SJSA1 (cell line): ENCODE results near the gene PTAFR. TPM values are rescaled to one million over a fixed set of nuclear protein-coding genes. Genes with fewer than 3 reads are reported as not detected.

Experiments
- DNase-seq, 2 experiments: peaks; one replicate each; pipeline ENCODE4 v3.0.0-alpha.2; 2015 to 2020; ENCODE audit warnings: low spot score in 2 of 2, low read depth in 1 of 2
- H3K27ac ChIP-seq: fragments of 250-450 bp; sonication (Bioruptor Pico); 2 replicates; pipeline ENCODE4 v1.5.1; 2020; ENCODE audit warnings: mild to moderate bottlenecking, moderate library complexity
- H3K27me3 ChIP-seq: fragments of 250-450 bp; sonication (Bioruptor Pico); replicated peaks from 2 replicates; pipeline ENCODE4 v1.5.1; 2020; ENCODE audit warnings: mild to moderate bottlenecking, moderate library complexity
- H3K36me3 ChIP-seq: fragments of 250-450 bp; sonication (Bioruptor Pico); 2 replicates; pipeline ENCODE4 v1.5.1; 2020; ENCODE audit warnings: mild to moderate bottlenecking
- H3K4me1 ChIP-seq: fragments of 250-450 bp; sonication (Bioruptor Pico); replicated peaks from 2 replicates; pipeline ENCODE4 v1.6.1; 2021; ENCODE audit warnings: mild to moderate bottlenecking
- H3K4me3 ChIP-seq: fragments of 250-450 bp; sonication (Bioruptor Pico); 2 replicates; pipeline ENCODE4 v1.5.1; 2020; ENCODE audit warnings: mild to moderate bottlenecking
- H3K9me3 ChIP-seq: fragments of 250-450 bp; sonication (Bioruptor Pico); replicated peaks from 2 replicates; pipeline ENCODE4 v1.5.1; 2020; ENCODE audit warnings: mild to moderate bottlenecking
- total RNA-seq: library from RNA; depleted of rRNA; stranded (reverse); fragments of >200 nt; shearing (Covaris generic); gene quantifications from 2 replicates; pipeline ENCODE4 v1.2.3, GENCODE V29; 2014

PTAFR gene
- total RNA-seq, 1 experiment from 2014 or later = 0.74 TPM

- Histone ChIP-seq H3K4me3 (no peak overlapping the region), H3K36me3 (no peaks in the 10 kb centered on the region), H3K4me1 (peaks cover 14% of the 10 kb centered on the region), H3K27me3 (no peaks in the 10 kb centered on the region), H3K9me3 (no peaks in the 10 kb centered on the region), H3K27ac (no peak overlapping the region)
- DNase-seq = no peak
Observed at GRCh38 chr1:28130901-28131300, 45.6 kb downstream of the PTAFR start.

DNA sequence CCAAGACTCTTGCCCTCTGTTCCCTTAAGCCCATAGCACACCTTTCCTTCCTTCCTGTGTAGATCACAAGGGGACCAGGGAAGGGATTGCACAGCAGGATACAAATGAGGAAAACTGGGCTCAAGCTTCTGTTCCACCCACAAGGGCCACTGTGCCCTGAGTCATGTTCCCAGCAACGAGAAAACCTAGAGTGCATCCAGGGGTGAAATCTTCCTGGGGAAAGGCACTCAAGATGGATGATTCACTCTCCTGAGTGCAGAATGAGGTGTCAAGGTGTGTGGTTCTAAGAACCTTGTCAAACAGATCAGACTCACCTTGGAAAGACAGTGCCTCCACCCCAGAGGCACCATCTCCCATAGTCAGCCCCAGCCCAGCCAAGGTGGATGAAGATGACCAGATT, 47.3 kb downstream of the PTAFR start:
- Histone ChIP-seq H3K4me1 (peaks cover 13% of the 10 kb centered on the region), H3K9me3 (no peaks in the 10 kb centered on the region), H3K4me3 (no peak overlapping the region), H3K27me3 (no peaks in the 10 kb centered on the region), H3K27ac (no peak overlapping the region), H3K36me3 (no peaks in the 10 kb centered on the region)
- no peak for DNase-seq

- no peaks in the 10 kb centered on the region for H3K27me3 ChIP-seq
- DNase-seq = no peak
- H3K4me1 ChIP-seq = peaks cover 27% of the 10 kb centered on the region
Observed at GRCh38 chr1:28127617-28128257, 48.8 kb downstream of the PTAFR start.

DNA sequence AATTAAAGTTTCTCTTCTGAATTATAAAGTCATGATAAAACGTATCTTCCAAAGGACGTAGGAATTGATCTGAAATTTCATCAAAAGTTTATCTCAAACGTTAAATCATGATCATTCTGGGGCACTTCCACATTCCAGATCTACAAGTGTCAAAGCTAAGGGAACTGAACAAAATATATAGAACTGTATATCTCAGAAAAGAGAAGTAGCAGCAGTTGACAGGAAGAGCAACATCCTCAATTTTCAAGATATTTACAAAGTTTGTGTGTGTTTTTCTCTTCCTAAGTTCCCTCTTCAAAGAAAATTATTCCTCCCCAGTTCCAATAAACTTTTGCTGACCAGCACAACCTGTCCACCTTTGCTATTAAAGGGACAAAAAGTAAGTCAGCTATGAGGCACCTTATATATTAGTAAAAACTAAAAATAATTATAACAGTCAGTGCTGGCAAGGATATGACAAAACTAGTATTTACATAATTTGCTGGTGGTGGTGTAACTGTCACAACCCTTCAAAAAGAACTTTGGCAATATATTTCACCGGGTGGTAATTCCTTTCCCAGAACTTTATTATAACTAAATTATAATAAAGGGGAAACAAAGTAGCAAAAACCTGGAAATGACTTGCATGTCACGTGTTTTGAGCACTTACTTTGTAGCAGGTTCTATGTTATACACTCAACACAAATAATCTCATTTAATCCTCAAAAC, 49.6 kb downstream of the PTAFR start:
- peaks cover 35% of the 10 kb centered on the region for H3K4me1 ChIP-seq
- no peak for DNase-seq
- H3K36me3 ChIP-seq = no peaks in the 10 kb centered on the region
- H3K27ac ChIP-seq = no peak overlapping the region
- no peak overlapping the region for H3K4me3 ChIP-seq
- H3K27me3 ChIP-seq = no peaks in the 10 kb centered on the region
- H3K9me3 ChIP-seq = no peaks in the 10 kb centered on the region

More at GRCh38 chr1:28127617-28128257, 48.8 kb downstream of the PTAFR start:
- Histone ChIP-seq H3K27ac (no peak overlapping the region), H3K9me3 (no peaks in the 10 kb centered on the region), H3K36me3 (no peaks in the 10 kb centered on the region), H3K4me3 (no peak overlapping the region)

GRCh38 chr1:28126212-28126611, 50.3 kb downstream of the PTAFR start:
- Histone ChIP-seq H3K36me3 (no peaks in the 10 kb centered on the region), H3K9me3 (no peaks in the 10 kb centered on the region), H3K4me1 (peaks cover 38% of the 10 kb centered on the region), H3K27me3 (no peaks in the 10 kb centered on the region), H3K27ac (no peak overlapping the region), H3K4me3 (no peak overlapping the region)
- no peak for DNase-seq

DNA sequence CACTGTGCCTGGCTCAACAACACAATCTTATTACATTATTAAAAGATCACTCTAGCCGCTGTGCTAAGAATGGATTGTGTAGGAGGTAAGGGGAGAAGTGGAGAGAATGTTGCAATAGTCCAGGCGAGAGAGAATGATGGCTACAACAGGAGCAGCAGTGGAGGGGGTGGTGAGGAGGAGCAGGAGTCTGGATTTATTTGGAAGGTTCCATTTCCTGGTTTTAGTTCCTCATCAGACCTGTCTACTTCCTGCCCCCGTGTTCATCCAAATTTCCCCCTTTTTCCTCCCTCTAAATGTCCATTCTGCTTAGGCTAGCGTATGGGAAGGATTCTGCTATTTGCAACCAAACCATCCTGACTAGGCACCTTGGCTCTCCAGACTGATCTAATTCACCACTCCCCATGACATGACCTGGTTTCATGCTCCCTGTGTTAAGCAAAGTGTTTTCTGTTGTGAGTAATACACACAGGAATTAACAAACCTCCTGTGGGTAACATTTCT, 53.0 kb downstream of the PTAFR start:
- Histone ChIP-seq H3K36me3 (no peaks in the 10 kb centered on the region), H3K9me3 (no peaks in the 10 kb centered on the region), H3K4me3 (no peak overlapping the region), H3K27me3 (no peaks in the 10 kb centered on the region), H3K4me1 (peaks cover 27% of the 10 kb centered on the region), H3K27ac (peak overlapping the region; percentile 63)
- peak; percentile 68 to 73 for DNase-seq

DNA sequence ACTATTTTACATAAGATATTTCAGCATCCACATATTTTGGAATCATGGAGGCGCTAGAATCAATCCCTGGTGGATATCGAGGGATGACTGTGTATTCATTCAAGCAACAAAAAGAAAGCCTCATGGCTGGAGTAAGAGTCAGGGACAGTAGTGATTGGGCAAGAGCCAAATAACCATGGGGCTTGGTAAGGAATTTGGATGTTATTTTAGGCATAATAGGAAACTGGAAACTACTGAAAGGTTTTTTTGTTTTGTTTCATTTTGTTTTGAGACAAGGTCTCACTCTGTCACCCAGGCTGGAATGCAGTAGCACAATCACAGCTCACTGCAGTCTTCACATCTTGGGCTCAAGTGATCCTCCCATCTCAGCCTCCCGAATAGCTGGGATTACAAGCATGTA, 54.3 kb downstream of the PTAFR start:
- H3K36me3 ChIP-seq = no peaks in the 10 kb centered on the region
- H3K9me3 ChIP-seq = no peaks in the 10 kb centered on the region
- peaks cover 27% of the 10 kb centered on the region for H3K4me1 ChIP-seq
- H3K4me3 ChIP-seq = no peak overlapping the region
- no peaks in the 10 kb centered on the region for H3K27me3 ChIP-seq
- DNase-seq = peak; percentile 64 to 79
- H3K27ac ChIP-seq = peak overlapping the region; percentile 63

- H3K27ac ChIP-seq = no peak overlapping the region
- no peaks in the 10 kb centered on the region for H3K9me3 ChIP-seq
- H3K4me1 ChIP-seq = peaks cover 27% of the 10 kb centered on the region
- no peak overlapping the region for H3K4me3 ChIP-seq
- H3K36me3 ChIP-seq = no peaks in the 10 kb centered on the region
- no peak for DNase-seq
- no peaks in the 10 kb centered on the region for H3K27me3 ChIP-seq
Observed at GRCh38 chr1:28119556-28119955, 56.9 kb downstream of the PTAFR start.

GRCh38 chr1:28118640-28119307, 57.7 kb downstream of the PTAFR start:
- DNase-seq = no peak

DNA sequence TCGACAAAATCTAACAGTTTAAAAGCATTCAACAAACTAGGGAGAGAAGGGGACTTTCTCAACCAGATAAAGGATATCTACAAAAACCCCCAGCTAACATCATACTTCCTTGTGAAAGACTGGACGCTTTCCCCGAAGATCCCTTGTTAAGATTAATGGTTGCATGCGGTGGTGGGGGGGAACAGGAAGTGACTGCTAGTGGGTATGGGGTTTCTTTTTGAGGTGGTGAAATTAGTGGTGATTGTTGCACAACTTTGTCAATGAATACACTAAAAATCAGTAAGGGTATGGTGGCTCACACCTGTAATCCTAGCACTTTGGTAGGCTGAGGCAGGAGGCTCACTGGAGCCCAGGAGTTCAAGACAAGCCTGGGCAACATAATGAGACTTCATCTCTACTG, 61.2 kb downstream of the PTAFR start:
- DNase-seq = no peak
- H3K9me3 ChIP-seq = no peaks in the 10 kb centered on the region
- H3K27ac ChIP-seq = no peak overlapping the region
- no peaks in the 10 kb centered on the region for H3K27me3 ChIP-seq
- peaks cover 26% of the 10 kb centered on the region for H3K4me1 ChIP-seq
- H3K4me3 ChIP-seq = no peak overlapping the region
- H3K36me3 ChIP-seq = no peaks in the 10 kb centered on the region

More at GRCh38 chr1:28118640-28119307, 57.7 kb downstream of the PTAFR start:
- Histone ChIP-seq H3K36me3 (no peaks in the 10 kb centered on the region), H3K27me3 (no peaks in the 10 kb centered on the region), H3K4me3 (no peak overlapping the region), H3K9me3 (no peaks in the 10 kb centered on the region), H3K4me1 (peaks cover 21% of the 10 kb centered on the region), H3K27ac (no peak overlapping the region)

GRCh38 chr1:28114844-28115243, 61.6 kb downstream of the PTAFR start:
- DNase-seq = no peak
- H3K4me3 ChIP-seq = no peak overlapping the region
- H3K27me3 ChIP-seq = no peaks in the 10 kb centered on the region

GRCh38 chr1:28113242-28113572, 63.3 kb downstream of the PTAFR start:
- Histone ChIP-seq H3K36me3 (no peaks in the 10 kb centered on the region), H3K27me3 (no peaks in the 10 kb centered on the region), H3K27ac (peak overlapping the region; percentile 15; the same call in 1 of the 2 replicates), H3K4me1 (peaks cover 26% of the 10 kb centered on the region), H3K9me3 (no peaks in the 10 kb centered on the region), H3K4me3 (no peak overlapping the region)
- DNase-seq = no peak

More at GRCh38 chr1:28114844-28115243, 61.6 kb downstream of the PTAFR start:
- peaks cover 26% of the 10 kb centered on the region for H3K4me1 ChIP-seq
- H3K9me3 ChIP-seq = no peaks in the 10 kb centered on the region
- no peak overlapping the region for H3K27ac ChIP-seq
- H3K36me3 ChIP-seq = no peaks in the 10 kb centered on the region

- Histone ChIP-seq H3K9me3 (no peaks in the 10 kb centered on the region), H3K27me3 (no peaks in the 10 kb centered on the region), H3K36me3 (no peaks in the 10 kb centered on the region), H3K27ac (peak overlapping the region; percentile 15; the same call in 1 of the 2 replicates), H3K4me3 (no peak overlapping the region), H3K4me1 (peaks cover 26% of the 10 kb centered on the region)
- peak; percentile 70 to 72 for DNase-seq
Observed at GRCh38 chr1:28112388-28113241, 63.9 kb downstream of the PTAFR start.
